Stomach (tissue), 9 donors: ENCODE measurements around the gene CBLN1. TPM values are rescaled to one million over a fixed set of nuclear protein-coding genes. Genes with fewer than 3 reads are reported as not detected.

Experiments used
- DNase-seq, 2 donors: peaks; one replicate each; pipeline versions ENCODE4 v3.0.0 to v3.0.0-alpha.2; 2013 to 2019
- H3K27ac ChIP-seq, 5 donors: fragments of 200-600 bp in 4 of 5; sonication (generic) in 4 of 5; one replicate each; pipeline ENCODE4 v1.5.1; 2013 to 2019; ENCODE audit warnings: mild to moderate bottlenecking in 1 of 5, moderate library complexity in 1 of 5
- H3K27me3 ChIP-seq, 3 donors: fragments of 200-600 bp; sonication (generic); one replicate each; pipeline ENCODE4 v1.5.1; 2017 to 2019; ENCODE audit warnings: mixed run types in 1 of 3
- H3K36me3 ChIP-seq, 4 donors: fragments of 200-600 bp; sonication (generic); 1 replicate in 3 of 4; 2 replicates in 1 of 4; pipeline ENCODE4 v1.5.1; 2016 to 2019
- H3K4me1 ChIP-seq, 4 donors: fragments of 200-600 bp; sonication (generic); one replicate each; pipeline ENCODE4 v1.5.1; 2016 to 2019
- H3K4me3 ChIP-seq, 4 donors: fragments of 200-600 bp; sonication (generic) in 3 of 4; one replicate each; pipeline ENCODE4 v1.5.1; 2016 to 2019; ENCODE audit warnings: mild to moderate bottlenecking in 1 of 4
- H3K9me3 ChIP-seq, 4 donors: fragments of 200-600 bp; sonication (generic); one replicate each; pipeline ENCODE4 v1.5.1; 2016 to 2019
- EP300 ChIP-seq: sonication (generic); formaldehyde crosslinking; IDR thresholded peaks from one replicate; pipeline ENCODE4 v1.6.1; 2017; ENCODE audit warnings: antibody characterized with exemption
- POLR2A ChIP-seq, 4 donors: fragments of 450-650 bp; IDR thresholded peaks; one replicate each; pipeline ENCODE4 v1.6.1; 2016; ENCODE audit warnings: antibody characterized with exemption in 4 of 4, control low read depth in 2 of 4, mild to moderate bottlenecking in 1 of 4, moderate library complexity in 1 of 4
- POLR2AphosphoS5 ChIP-seq, 3 donors: sonication (generic); formaldehyde crosslinking; IDR thresholded peaks; one replicate each; pipeline ENCODE4 v1.6.1; 2016; ENCODE audit warnings: antibody characterized with exemption in 3 of 3
- WGBS, 5 donors: extraction: QIAGEN DNeasy Blood & Tissue Kit in 3 of 5; methylation state at CpG; one replicate each; pipeline versions ENCODE4 v1.1.5 to v1.1.7; 2013 to 2018; 5-methylcytosine and 5-hydroxymethylcytosine counted together
- intact Hi-C: fragments of 100-400 bp; cut with DNase I; formaldehyde crosslinking; loops from one replicate; pipeline ENCODE4 v1.15.1; 2023; ENCODE audit warnings: low total_unique reads
- polyA plus RNA-seq, 3 donors: library from polyadenylated mRNA; stranded (reverse); fragments of 200-250 nt; gene quantifications; one replicate each; pipeline ENCODE4 v1.2.3, GENCODE V29; 2013
- total RNA-seq, 5 donors: library from RNA; depleted of rRNA; stranded (reverse); fragments of >200 nt; gene quantifications; one replicate each; pipeline versions ENCODE4 v1.1.0 to v1.2.3, GENCODE V29; 2014 to 2016
- TF ChIP-seq, protein P1 (sequence below), 7 experiments: fragments of 450-650 bp in 4 of 7; fragments of 200-600 bp in 3 of 7; sonication (generic) in 3 of 7; IDR thresholded peaks; one replicate each; pipeline ENCODE4 v1.5.1; 2016 to 2019; ENCODE audit warnings: antibody characterized with exemption in 7 of 7, control low read depth in 2 of 7, mild to moderate bottlenecking in 1 of 7
- donor health status: healthy with polysubstance abuse.
- donor health status: Bipolar disorder and iron deficiency.
- donor health status: healthy.

CBLN1 gene
- total and polyA plus RNA-seq, 8 donors = 0.19 to 2.2 (median 0.72) TPM; not detected in 5

DNA sequence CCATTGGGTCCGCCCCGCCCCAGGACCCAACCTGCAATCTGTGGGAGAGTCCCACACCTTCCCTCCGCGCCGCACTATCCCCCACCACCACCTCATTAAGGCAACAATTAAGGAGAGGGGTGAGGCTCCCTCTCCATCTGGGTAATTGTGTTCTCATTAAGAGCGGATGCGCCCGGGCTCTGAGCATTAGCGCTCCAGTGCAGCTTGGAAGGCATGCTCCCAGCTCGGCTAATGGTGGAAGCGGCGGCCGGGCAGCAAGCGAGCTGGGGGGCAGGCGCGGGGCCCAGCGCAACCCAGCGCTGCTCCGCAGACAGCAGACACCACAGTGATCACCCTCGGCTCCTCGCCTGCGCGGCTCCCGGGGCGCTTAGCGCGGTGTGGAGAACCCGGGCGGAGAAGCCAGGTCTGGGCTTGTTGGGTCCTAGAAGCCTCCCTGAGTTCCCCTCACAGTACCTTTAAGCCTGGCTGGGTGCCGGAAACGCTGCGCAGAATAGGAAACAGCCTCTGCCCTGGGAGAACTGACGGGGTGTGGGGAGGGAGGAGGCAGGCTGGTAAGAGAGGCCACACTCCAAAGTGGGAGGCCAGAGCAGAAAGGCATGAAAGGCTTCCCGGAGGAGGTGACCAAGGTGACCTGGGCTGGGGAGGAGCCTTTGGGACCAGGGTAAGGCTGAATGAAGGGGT lies 6.4 kb downstream of the CBLN1 start:
- intact Hi-C loops = no loop called here
- Histone ChIP-seq H3K4me1 (peaks cover 0 to 45% (median 17%) of the 10 kb centered on the region in 4 donors), H3K36me3 (no peaks in the 10 kb centered on the region), H3K4me3 (no peak overlapping the region), H3K27ac (no peak overlapping the region), H3K27me3 (peaks cover 42 to 93% (median 69%) of the 10 kb centered on the region in 3 donors), H3K9me3 (peaks cover 0 to 4% (median 0%) of the 10 kb centered on the region in 4 donors)
- TF ChIP-seq POLR2AphosphoS5 (IDR thresholded peaks at IDR 0.05) (no peak), POLR2A (IDR thresholded peaks at IDR 0.05) (no peak), EP300 (no peak)
- TF ChIP-seq, protein P1, sequence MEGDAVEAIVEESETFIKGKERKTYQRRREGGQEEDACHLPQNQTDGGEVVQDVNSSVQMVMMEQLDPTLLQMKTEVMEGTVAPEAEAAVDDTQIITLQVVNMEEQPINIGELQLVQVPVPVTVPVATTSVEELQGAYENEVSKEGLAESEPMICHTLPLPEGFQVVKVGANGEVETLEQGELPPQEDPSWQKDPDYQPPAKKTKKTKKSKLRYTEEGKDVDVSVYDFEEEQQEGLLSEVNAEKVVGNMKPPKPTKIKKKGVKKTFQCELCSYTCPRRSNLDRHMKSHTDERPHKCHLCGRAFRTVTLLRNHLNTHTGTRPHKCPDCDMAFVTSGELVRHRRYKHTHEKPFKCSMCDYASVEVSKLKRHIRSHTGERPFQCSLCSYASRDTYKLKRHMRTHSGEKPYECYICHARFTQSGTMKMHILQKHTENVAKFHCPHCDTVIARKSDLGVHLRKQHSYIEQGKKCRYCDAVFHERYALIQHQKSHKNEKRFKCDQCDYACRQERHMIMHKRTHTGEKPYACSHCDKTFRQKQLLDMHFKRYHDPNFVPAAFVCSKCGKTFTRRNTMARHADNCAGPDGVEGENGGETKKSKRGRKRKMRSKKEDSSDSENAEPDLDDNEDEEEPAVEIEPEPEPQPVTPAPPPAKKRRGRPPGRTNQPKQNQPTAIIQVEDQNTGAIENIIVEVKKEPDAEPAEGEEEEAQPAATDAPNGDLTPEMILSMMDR (IDR thresholded peaks at IDR 0.05) = no peak
- no peak for DNase-seq
- 1 to 6% (median 4%) methylated on average over 14 to 34 of the region's 34 CpGs for WGBS, 5 donors

DNA sequence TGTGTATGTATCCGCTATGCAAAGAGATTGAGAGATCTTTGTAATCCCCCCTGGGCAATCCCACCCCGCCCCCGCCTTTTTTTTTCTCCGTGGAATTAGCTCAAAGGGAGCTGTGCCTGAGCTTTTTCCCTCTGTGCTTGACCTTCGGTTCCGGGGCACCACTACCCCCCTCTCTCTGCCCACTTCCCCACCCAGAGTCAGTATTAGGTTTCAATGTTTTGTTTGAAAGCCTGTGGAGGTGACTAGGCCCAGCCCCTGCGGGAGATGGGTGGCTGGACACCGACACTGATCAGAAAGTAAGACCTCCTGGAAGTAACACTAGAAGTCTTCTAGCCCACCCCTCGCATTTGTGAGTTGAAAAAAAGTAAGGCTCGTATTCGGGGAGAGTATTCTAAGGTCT lies 7.0 kb downstream of the CBLN1 start:
- H3K27me3 ChIP-seq = peaks cover 36 to 92% (median 63%) of the 10 kb centered on the region in 3 donors
- intact Hi-C loops = no loop called here
- peaks cover 0 to 4% (median 0%) of the 10 kb centered on the region in 4 donors for H3K9me3 ChIP-seq
- H3K4me3 ChIP-seq = no peak overlapping the region
- WGBS, 5 donors = 3 to 9% (median 4%) methylated on average over 11 of the region's 11 CpGs
- TF ChIP-seq, protein P1 (IDR thresholded peaks at IDR 0.05) = no peak
- TF ChIP-seq POLR2A (IDR thresholded peaks at IDR 0.05) = no peak
- TF ChIP-seq POLR2AphosphoS5 (IDR thresholded peaks at IDR 0.05) = no peak
- no peak for TF ChIP-seq EP300
- DNase-seq = no peak
- H3K4me1 ChIP-seq = peaks cover 0 to 39% (median 14%) of the 10 kb centered on the region in 4 donors
- H3K27ac ChIP-seq = no peak overlapping the region
- no peaks in the 10 kb centered on the region for H3K36me3 ChIP-seq

DNA sequence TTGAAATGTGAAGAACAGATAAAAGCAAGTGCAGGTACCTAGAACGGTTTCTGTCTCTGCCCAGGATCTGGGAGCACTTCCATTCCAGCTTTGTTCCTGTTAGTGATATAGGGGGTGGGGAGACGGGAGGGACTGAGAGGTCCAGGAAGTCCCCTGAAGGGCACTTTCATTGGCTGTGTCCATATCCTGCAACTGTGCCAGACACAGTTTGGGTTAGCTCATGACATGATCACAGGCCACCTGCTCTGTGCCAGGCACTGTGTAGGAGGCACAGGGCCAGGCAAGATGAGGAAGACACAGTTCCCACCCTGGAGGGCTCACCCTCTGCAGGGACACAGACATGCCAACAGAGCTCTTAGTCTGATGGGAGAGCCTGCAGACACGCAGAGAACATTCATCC lies 7.9 kb downstream of the CBLN1 start:
- Histone ChIP-seq H3K9me3 (peaks cover 0 to 4% (median 0%) of the 10 kb centered on the region in 4 donors), H3K27ac (no peak overlapping the region), H3K4me3 (no peak overlapping the region), H3K4me1 (peaks cover 0 to 32% (median 12%) of the 10 kb centered on the region in 4 donors), H3K36me3 (no peaks in the 10 kb centered on the region), H3K27me3 (peaks cover 36 to 85% (median 55%) of the 10 kb centered on the region in 3 donors)
- intact Hi-C loops = no loop called here
- TF ChIP-seq POLR2AphosphoS5 (IDR thresholded peaks at IDR 0.05) (no peak), POLR2A (IDR thresholded peaks at IDR 0.05) (no peak), EP300 (no peak)
- TF ChIP-seq, protein P1 (IDR thresholded peaks at IDR 0.05) = no peak
- WGBS, 5 donors = 10 to 43% (median 23%) methylated on average over 2 to 3 of the region's 3 CpGs
- DNase-seq = no peak

DNA sequence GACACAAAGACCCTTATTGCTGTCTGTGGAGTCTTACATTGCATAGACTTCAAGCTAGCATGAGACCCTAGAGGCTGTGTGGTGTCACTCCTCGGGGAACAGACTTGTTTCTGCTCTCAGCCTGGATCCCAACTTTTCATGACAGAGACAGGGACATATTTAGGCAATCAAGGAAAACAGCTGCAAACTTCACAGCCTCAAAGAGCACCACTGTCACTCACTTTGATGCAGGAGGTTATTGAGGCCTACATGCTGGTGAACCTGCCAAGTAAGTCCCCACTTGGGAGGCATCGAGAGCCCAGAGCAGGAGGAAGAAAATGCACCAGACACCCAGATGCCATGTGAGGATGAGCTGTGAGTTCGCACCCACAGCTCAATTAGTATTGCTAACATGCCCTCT lies 10.3 kb downstream of the CBLN1 start:
- Histone ChIP-seq H3K36me3 (no peaks in the 10 kb centered on the region), H3K4me1 (peaks cover 0 to 13% (median 0%) of the 10 kb centered on the region in 4 donors), H3K27me3 (peaks cover 21 to 61% (median 31%) of the 10 kb centered on the region in 3 donors), H3K27ac (no peak overlapping the region), H3K4me3 (no peak overlapping the region), H3K9me3 (peaks cover 0 to 4% (median 0%) of the 10 kb centered on the region in 4 donors)
- TF ChIP-seq POLR2A (IDR thresholded peaks at IDR 0.05) = no peak
- TF ChIP-seq EP300 = no peak
- TF ChIP-seq, protein P1 (IDR thresholded peaks at IDR 0.05) = no peak
- no peak for TF ChIP-seq POLR2AphosphoS5 (IDR thresholded peaks at IDR 0.05)
- intact Hi-C loops = no loop called here
- no peak for DNase-seq
- WGBS, 5 donors = 51 to 76% (median 60%) methylated on average over 3 of the region's 3 CpGs
